Type B pancreatic cell (in vitro differentiated cells): ENCODE data around the gene EIF4G2. TPM values are rescaled to one million over a fixed set of nuclear protein-coding genes. Genes with fewer than 3 reads are reported as not detected.
"Not testable (repeated sequence)": the region's sequence is repeated elsewhere in the genome, so short reads cannot be mapped to it uniquely, and the experiment has no call there.

Experiments
- DNase-seq: peaks from one replicate; pipeline ENCODE4 v3.0.0; 2021; ENCODE audit warnings: mixed read lengths; ENCODE audit not compliant: unreplicated experiment; ENCODE audit errors: extremely low spot score
- H3K27ac Mint-ChIP-seq: 2 replicates; pipeline ENCODE4 v1.8.0; 2021; ENCODE audit warnings: mild to moderate bottlenecking, mixed read lengths
- H3K27me3 Mint-ChIP-seq: 2 replicates; pipeline ENCODE4 v1.8.0; 2021; ENCODE audit warnings: mixed read lengths
- H3K36me3 Mint-ChIP-seq: 2 replicates; pipeline ENCODE4 v1.8.0; 2021; ENCODE audit warnings: mixed read lengths
- H3K4me1 Mint-ChIP-seq: one replicate; pipeline ENCODE4 v1.8.0; 2021; ENCODE audit warnings: mixed read lengths; ENCODE audit not compliant: unreplicated experiment
- H3K4me3 Mint-ChIP-seq: 2 replicates; pipeline ENCODE4 v1.8.0; 2021; ENCODE audit warnings: mild to moderate bottlenecking, mixed read lengths
- H3K9me3 Mint-ChIP-seq: 2 replicates; pipeline ENCODE4 v1.8.0; 2021; ENCODE audit warnings: mixed read lengths
- CTCF ChIP-seq: fragments of 200-600 bp; sonication (generic); conservative IDR thresholded peaks from 2 replicates; pipeline ENCODE4 v1.5.0; 2021; ENCODE audit warnings: antibody characterized with exemption, mild to moderate bottlenecking
- total RNA-seq: library from RNA; stranded (reverse); gene quantifications from 2 replicates; pipeline ENCODE4 v1.2.1, GENCODE V29; 2021; ENCODE audit warnings: low replicate concordance

Gene EIF4G2
- total RNA-seq, 1 donor from 2014 or later = 1,092 TPM

GRCh38 chr11:10838881-10839280, 30.2 kb upstream of the EIF4G2 start:
- H3K4me3 Mint-ChIP-seq = no peak overlapping the region
- no peak for TF ChIP-seq CTCF
- no peaks in the 10 kb centered on the region for H3K9me3 Mint-ChIP-seq
- no peak overlapping the region for H3K27ac Mint-ChIP-seq
- H3K36me3 Mint-ChIP-seq = no peaks in the 10 kb centered on the region
- no peaks in the 10 kb centered on the region for H3K27me3 Mint-ChIP-seq
- no peaks in the 10 kb centered on the region for H3K4me1 Mint-ChIP-seq
- DNase-seq = no peak

- no peak overlapping the region for H3K4me3 Mint-ChIP-seq
- H3K9me3 Mint-ChIP-seq = no peaks in the 10 kb centered on the region
- no peaks in the 10 kb centered on the region for H3K4me1 Mint-ChIP-seq
- H3K27me3 Mint-ChIP-seq = no peaks in the 10 kb centered on the region
- no peak for DNase-seq
- H3K36me3 Mint-ChIP-seq = no peaks in the 10 kb centered on the region
- TF ChIP-seq CTCF = no peak
- H3K27ac Mint-ChIP-seq = no peak overlapping the region
Measured at GRCh38 chr11:10838083-10838482, 29.4 kb upstream of the EIF4G2 start.

DNA sequence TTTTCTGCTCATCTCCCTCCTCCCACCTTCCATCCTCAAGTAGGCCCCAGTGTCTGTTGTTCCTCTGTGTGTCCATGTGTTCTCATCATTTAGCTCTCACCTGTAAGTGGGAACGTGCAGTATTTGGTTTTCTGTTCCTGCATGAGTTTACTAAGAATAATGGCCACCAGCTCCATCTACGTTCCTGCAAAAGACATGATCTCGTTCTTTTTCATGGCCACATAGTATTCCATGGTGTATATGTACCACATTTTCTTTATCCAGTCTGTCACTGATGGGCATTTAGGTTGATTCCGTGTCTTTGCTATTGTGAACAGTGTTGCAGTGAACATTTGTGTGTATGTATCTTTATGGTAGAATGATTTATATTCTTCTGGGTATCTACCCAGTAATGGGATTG, 28.2 kb upstream of the EIF4G2 start:
- not testable (repeated sequence) for DNase-seq, H3K27ac Mint-ChIP-seq, H3K27me3 Mint-ChIP-seq, H3K9me3 Mint-ChIP-seq, H3K36me3 Mint-ChIP-seq, H3K4me3 Mint-ChIP-seq, H3K4me1 Mint-ChIP-seq

DNA sequence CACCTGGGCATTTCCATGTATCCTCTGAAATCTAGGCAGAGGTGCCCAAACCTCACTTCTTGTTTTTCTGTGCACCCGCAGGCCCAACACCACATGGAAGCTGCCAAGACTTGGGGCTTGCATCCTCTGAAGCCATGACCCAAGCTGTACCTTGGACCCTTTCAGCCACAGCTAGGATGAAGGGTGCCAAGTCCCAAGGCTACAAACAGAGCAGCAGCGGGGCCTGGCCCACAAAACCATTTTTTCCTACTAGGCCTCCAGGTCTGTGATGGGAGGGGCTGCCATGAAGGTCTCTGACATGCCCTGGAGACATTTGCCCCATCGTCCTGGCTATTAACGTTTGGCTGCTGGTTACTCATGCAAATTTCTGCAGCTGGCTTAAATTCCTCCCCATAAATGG, 20.4 kb upstream of the EIF4G2 start:
- Mint-ChIP-seq H3K4me3 (no peak overlapping the region), H3K4me1 (no peaks in the 10 kb centered on the region), H3K27me3 (no peaks in the 10 kb centered on the region), H3K36me3 (no peaks in the 10 kb centered on the region), H3K27ac (no peak overlapping the region), H3K9me3 (peaks cover 6% of the 10 kb centered on the region)
- no peak for DNase-seq
- TF ChIP-seq CTCF = no peak

- Mint-ChIP-seq H3K4me1 (peaks cover under 1% of the 10 kb centered on the region), H3K27ac (no peak overlapping the region), H3K4me3 (no peak overlapping the region), H3K9me3 (peaks cover 6% of the 10 kb centered on the region), H3K27me3 (no peaks in the 10 kb centered on the region), H3K36me3 (no peaks in the 10 kb centered on the region)
- no peak for TF ChIP-seq CTCF
- DNase-seq = no peak
Measured at GRCh38 chr11:10828402-10828801, 19.7 kb upstream of the EIF4G2 start.

GRCh38 chr11:10824888-10825287, 16.2 kb upstream of the EIF4G2 start:
- Mint-ChIP-seq H3K9me3 (no peaks in the 10 kb centered on the region), H3K4me3 (no peak overlapping the region), H3K27me3 (no peaks in the 10 kb centered on the region), H3K36me3 (peaks cover 5% of the 10 kb centered on the region), H3K4me1 (peaks cover 7% of the 10 kb centered on the region), H3K27ac (no peak overlapping the region)
- no peak for DNase-seq
- TF ChIP-seq CTCF = no peak
